OCI-M2 (cell line): ENCODE results near the gene FUT8.

Experiments
- DNase-seq: peaks from one replicate; lab custom pipeline; 2025; ENCODE audit not compliant: unreplicated experiment; lab: John Stamatoyannopoulos, UW

FUT8 gene

DNA sequence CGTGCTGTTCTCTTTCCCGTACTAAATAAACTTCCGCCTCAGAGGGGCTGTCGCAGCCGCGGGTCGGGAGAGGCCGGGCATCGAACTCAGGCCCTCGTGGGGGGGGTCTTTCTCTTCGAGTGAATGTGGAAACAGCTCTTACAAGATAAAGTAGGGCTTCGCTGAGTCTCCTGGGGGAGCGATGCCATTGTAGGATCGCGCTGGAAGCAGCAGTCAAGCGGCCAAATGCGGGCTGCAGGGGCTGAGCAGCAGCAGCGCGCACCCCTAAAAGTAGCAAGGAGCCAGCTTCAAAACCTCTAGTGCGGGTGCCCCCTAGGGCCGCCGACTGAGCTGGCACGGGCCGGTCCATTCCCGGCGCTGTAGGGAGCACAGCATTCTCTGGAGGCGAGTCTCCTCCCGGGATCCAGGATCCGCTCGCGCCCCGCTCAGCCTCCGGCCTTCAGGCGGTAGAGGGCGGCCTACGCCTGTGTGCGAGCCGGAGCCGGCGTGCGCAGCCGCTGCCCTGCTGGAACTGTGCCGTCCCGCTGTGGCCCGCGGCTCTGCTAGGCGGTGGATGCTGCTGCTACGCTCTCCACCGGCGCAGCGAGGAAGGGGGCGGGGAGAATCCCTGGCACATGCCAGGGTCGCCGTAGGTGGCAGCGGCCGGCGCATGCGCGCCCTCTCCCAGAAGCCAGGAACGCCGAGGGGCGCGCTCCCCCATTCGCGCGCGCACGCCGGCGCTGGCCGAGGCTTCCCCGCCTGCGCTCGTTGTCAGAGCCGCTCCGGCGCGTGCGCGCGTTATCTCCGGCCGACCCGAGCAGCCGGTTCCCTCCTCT, at the start of gene FUT8:
Gene FUT8 (plus strand): TSS at position 699 of the 815 bp plus-strand sequence. CDS start 148,834 bp downstream, outside the sequence.
- peak; percentile 67 for DNase-seq

GRCh38 chr14:65366802-65367565, 45.5 kb upstream of the FUT8 start:
- no peak for DNase-seq

DNA sequence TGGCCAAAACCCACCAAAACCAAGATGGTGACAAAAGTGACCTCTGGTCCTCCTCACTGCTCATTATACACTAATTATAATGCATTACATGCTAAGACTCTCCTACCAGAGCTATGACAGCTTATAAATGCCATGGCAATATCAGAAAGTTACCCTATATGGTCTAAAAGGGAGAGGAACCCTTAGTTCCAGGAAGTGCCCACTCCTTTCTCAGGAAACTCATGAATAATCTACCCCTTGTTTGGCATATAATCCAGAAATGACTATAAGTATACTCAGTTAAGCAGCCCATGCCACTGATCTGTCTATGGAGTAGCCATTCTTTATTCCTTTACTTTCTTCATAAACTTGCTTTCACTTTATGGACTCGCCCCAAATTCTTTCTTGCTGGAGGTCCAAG, 43.0 kb upstream of the FUT8 start:
- DNase-seq = no peak

DNA sequence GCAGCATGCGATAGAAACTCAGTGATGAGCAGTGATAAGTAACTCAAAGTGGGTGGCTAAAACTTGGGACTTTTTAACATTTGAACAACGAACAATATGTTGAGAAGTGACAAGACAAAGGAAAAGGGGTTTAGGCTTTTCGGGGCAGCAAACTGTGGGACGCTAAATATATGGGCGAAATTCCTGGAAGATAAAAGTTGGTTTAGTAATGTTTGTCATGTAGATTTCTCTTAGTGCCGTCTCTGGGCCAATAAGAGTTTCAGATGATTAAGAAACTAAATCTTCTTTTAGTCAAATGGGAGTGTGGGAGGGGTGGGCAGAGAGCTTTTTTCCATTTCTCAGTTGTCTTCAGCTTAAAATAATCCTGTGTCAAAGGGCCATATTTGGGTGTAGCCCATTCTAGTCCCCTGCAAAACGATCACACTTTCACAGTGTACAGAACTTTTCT, 41.7 kb upstream of the FUT8 start:
- DNase-seq = no peak

- no peak for DNase-seq
Observed at GRCh38 chr14:65371784-65372183, 40.7 kb upstream of the FUT8 start.

DNA sequence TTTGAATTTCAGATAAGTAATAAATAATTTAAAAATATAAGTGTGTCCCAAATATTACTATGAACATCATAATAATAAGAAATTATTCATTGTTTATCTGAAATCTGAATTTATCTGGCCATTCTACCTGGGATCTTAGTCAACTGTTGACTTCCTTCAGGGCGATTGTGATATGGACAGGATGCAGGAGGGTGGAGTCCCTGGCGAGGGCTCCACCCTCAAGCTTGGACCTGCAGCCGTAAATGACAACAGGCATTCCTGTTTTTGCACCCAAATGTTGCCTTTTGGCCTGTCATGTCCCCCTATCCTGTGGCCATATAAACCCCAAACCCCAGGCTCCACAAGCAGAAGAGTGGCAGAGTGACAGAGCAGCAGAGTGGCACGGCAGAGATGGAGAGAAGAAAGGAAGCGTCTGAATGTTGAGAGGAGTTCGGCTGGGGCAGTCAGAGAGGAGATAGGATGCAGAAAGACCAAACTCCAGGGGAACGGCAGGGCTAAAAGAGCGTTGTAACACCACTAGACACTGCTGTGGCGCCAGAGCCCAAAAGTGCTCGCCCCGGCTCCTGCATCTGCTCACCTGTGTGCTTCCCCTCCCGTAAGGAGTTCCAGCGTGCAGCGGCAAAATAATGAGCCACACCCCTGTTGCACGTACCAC, 39.4 kb upstream of the FUT8 start:
- DNase-seq = no peak

GRCh38 chr14:65373671-65374039, 38.9 kb upstream of the FUT8 start:
- DNase-seq = no peak

DNA sequence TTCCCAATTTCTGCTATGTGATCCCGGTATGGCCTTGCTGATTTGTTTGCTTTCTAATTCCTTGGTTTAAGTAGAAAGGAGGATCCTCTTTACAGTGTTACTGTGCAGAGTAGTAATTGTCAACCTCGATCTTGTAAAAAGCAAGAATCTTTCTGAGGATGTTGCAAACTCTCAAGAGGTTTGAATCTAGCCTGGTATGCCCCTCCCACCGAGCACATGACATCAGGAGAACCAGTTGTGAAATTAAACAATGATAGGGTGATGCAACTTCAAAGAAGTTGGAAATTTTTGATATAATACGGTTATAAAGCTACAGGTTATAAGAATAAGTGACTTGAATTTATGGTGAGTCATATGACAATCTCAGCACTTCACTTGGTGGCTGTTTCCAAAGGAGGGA, 35.0 kb upstream of the FUT8 start:
- DNase-seq = no peak

DNA sequence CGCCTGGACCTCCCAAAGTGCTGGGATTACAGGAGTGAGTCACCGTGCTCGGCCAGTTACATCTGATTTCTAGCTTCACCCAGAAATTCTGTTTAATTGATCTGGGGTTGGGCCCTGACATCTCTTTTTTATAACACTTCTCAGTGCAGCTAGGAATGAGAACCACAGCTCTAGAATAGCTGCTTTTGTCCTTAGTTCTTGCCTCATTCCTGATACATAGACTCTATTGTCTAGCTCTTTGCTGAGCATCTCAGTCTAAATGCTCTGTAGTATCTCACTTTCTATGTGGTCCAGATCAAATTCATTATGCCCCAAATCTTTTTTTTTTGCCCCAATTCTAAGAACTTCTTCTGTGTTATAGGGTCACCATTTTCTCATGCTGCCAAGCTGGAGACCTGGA, 29.9 kb upstream of the FUT8 start:
- no peak for DNase-seq

GRCh38 chr14:65387171-65387570, 25.4 kb upstream of the FUT8 start:
- no peak for DNase-seq

GRCh38 chr14:65387628-65388027, 24.9 kb upstream of the FUT8 start:
- DNase-seq = no peak

DNA sequence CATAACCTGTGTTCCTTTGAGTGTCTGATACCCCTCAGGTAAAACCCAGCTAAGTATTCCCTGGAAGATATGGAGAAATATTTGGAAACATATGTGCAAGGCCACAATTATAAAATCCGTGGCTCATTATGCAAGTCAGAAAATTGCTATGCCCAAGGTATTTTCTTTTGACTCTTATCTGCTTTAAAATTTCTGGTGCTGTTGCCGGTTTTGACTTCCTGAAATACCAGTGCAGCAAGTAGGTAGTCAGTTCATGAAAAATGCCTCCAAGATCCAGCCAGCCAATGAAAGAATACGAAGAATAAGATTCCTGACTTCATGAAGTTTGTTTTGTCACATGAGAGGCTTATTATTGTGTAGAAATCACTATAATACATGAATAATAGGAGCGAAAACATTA, 20.2 kb upstream of the FUT8 start:
- no peak for DNase-seq

DNA sequence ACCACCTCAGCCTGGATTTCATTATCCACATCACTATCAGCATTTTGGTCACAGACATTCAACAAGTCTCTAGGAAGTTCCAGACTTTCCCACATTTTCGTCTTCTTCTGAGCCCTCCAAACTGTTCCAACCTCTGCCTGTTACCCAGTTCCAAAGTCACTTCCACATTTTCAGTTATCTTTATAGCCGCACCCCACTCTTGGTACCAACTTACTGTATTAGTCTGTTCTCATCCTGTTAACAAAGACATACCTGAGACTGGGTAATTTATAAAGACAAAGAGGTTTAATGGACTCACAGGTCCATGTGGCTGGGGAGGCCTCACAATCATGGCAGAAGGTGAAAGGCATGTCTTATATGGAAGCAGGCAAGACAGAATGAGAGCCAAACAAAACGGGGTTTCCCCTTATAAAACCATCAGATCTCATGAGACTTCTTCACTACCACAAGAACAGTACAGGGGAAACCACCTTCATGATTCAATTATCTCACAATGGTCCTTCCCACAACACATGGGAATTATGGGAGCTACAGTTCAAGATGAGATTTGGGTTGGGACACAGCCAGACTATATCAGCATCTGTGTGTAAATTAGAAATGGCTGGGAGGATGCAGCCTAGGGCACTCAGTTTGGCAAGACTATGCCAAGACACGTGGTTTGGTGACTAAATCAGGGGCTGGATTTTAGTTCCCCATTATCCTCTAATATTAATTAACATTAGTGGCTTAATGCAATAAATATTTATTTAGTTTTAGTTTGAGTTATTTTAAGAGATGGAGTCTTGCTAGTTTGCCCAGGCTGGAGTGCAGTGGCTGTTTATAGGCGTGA, 16.2 kb upstream of the FUT8 start:
- no peak for DNase-seq

GRCh38 chr14:65403231-65403630, 9.3 kb upstream of the FUT8 start:
- DNase-seq = no peak

DNA sequence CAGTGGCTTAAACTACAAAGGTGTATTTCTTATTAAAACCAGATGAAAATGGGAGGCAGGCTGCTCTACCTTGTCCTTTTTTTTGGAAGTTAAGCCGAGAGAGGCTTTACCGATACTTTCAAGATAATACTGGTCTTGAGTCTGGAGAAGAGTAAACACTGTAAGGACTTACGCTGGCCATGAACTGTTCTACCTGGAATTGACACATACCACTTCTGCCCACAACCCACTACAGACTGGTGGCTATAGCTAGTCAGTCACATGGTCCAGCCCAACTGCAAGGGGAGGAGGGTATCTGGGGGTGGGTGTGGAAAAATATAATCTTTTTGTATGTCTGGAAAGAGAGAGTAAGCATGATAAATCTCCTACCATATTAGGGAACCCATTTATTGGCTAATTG, 4.4 kb upstream of the FUT8 start:
- DNase-seq = no peak

DNA sequence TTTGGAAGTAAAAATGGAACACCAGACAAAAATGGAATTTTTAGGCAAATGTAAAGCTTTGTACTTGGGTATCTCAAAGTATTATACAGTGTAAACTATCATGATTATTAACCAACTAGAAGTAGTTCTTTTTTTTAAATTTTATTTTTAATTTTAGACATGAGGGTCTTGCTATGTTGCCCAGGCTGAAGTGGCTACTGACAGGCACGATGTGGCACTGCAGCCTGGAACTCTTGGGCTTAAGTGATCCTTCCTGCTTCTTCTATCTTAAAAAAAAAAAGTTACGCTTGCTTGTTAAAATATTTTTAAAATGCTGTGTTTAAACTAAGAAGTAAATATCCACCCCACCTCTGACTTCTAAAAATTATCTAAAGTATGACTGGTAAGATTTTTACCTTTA, 1.9 kb upstream of the FUT8 start:
- DNase-seq = no peak

DNA sequence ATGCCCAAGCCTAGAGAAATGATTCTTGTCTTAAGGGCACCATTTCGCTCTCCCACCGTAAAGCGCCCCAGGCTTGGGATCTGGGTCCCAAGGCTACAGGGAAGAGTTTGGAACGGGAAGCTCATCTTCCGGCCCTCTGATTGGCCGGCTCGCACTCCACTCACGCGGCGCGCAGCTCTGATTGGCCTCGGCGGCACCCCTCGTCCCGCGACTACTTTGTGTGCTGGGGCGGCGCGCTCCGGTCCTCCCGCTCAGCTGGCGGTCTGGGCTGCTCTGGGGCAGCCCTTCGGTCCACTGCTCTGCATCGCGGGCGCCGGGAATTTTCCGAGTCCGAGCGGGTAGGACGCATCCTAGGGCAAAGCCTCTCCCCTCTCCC, 886 bp upstream of the FUT8 start:
- DNase-seq = peak; percentile 79

DNA sequence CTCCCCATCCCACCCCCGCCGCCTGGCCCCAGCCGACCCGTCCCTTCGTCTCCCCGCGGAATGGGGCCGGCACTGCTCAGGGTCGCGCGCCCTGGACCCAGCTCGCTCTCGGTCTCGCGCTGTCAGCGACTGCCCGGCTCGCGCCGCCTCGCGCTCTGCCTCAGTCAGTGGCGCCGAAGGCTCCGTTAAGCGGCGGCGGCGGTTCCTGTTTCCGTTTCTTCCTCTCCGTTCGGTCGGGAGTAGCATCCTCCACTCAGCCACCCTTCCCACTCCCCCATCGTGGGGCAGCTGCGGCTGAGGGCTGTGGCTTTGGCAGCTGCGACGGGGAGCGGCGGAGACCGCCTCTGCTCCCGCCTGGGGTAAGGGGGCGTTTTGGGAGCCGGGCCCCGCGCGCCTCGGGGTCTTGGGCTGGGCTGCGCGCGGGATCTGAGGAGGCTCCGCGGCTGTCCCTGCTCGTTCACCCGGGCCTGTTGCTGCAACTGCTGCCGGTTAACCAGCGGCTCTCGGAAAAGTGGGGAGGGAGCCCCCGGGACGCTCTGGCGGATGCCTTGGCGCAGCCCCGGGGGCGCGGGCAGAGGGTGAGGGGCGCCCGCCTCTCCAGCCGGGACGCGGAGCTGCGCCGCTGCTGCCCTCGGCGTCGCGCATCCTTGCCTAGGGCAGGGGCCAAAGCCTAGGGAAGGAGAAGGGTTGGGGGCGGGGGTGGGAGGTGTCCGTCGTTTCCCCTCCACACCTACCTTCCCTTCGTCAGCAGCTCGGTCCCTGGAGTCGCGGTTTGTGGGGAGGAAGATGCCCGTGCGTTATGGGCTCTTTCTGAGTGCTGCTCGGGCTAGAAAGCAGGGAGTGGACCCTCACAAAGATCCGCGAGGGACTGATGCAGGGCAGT, 567 bp downstream of the FUT8 start:
- no peak for DNase-seq

- no peak for DNase-seq
Observed at GRCh38 chr14:65413739-65414045, 1.2 kb downstream of the FUT8 start.

GRCh38 chr14:65414961-65415589, 2.5 kb downstream of the FUT8 start:
- no peak for DNase-seq
